ENCODE results near the gene RNF32.

Gene RNF32

GRCh38 chr7:156640257-156640948 is at the start of gene RNF32:
TSS of gene RNF32 (plus strand) at chr7:156640774. CDS start at chr7:156643878, 3,104 bp downstream.
- Histone ChIP-seq H3K4me1 (ENCODE audit: insufficient read depth, low read length) (0 out of 2 replicates have a peak, but pooled peaks cover 4% of the 10 kb centered on the region), H3K9me3 (ENCODE audit: control insufficient read depth, insufficient read depth, low read length) (no peaks in the 10 kb centered on the region), H3K9ac (ENCODE audit: low read depth, low read length) (peak within 1 kb of the TSS; percentile 83), H3K36me3 (ENCODE audit: insufficient read depth, low read length) (no peaks in the 10 kb centered on the region)

GRCh38 chr7:156592155-156592884 is 48.3 kb upstream of the RNF32 start:
- Histone ChIP-seq H3K36me3 (ENCODE audit: insufficient read depth, low read length) (no peaks in the 10 kb centered on the region), H3K9ac (ENCODE audit: low read depth, low read length) (no peak overlapping the region), H3K9me3 (ENCODE audit: control insufficient read depth, insufficient read depth, low read length) (no peaks in the 10 kb centered on the region; the same call in 1 of the 2 replicates)

GRCh38 chr7:156594283-156595080 is 46.1 kb upstream of the RNF32 start:
- H3K4me1 ChIP-seq (ENCODE audit: insufficient read depth, low read length) = no peaks in the 10 kb centered on the region
- no peaks in the 10 kb centered on the region; the same call in 1 of the 2 replicates for H3K9me3 ChIP-seq (ENCODE audit: control insufficient read depth, insufficient read depth, low read length)
- no peaks in the 10 kb centered on the region for H3K36me3 ChIP-seq (ENCODE audit: insufficient read depth, low read length)
- no peak overlapping the region for H3K9ac ChIP-seq (ENCODE audit: low read depth, low read length)

More at GRCh38 chr7:156592155-156592884, 48.3 kb upstream of the RNF32 start:
- no peaks in the 10 kb centered on the region for H3K4me1 ChIP-seq (ENCODE audit: insufficient read depth, low read length)

GRCh38 chr7:156600496-156600895 is 40.1 kb upstream of the RNF32 start:
- no peak overlapping the region for H3K9ac ChIP-seq (ENCODE audit: low read depth, low read length)
- no peaks in the 10 kb centered on the region for H3K9me3 ChIP-seq (ENCODE audit: control insufficient read depth, insufficient read depth, low read length)
- no peaks in the 10 kb centered on the region for H3K36me3 ChIP-seq (ENCODE audit: insufficient read depth, low read length)
- peaks cover 10% of the 10 kb centered on the region for H3K4me1 ChIP-seq (ENCODE audit: insufficient read depth, low read length)

GRCh38 chr7:156602283-156602682 is 38.3 kb upstream of the RNF32 start:
- H3K4me1 ChIP-seq (ENCODE audit: insufficient read depth, low read length) = peaks cover 10% of the 10 kb centered on the region

GRCh38 chr7:156603011-156603410 is 37.6 kb upstream of the RNF32 start:
- H3K4me1 ChIP-seq (ENCODE audit: insufficient read depth, low read length) = peaks cover 10% of the 10 kb centered on the region
- no peaks in the 10 kb centered on the region for H3K9me3 ChIP-seq (ENCODE audit: control insufficient read depth, insufficient read depth, low read length)
- no peak overlapping the region for H3K9ac ChIP-seq (ENCODE audit: low read depth, low read length)
- H3K36me3 ChIP-seq (ENCODE audit: insufficient read depth, low read length) = no peaks in the 10 kb centered on the region

More at GRCh38 chr7:156602283-156602682, 38.3 kb upstream of the RNF32 start:
- Histone ChIP-seq H3K9me3 (ENCODE audit: control insufficient read depth, insufficient read depth, low read length) (no peaks in the 10 kb centered on the region), H3K36me3 (ENCODE audit: insufficient read depth, low read length) (no peaks in the 10 kb centered on the region), H3K9ac (ENCODE audit: low read depth, low read length) (no peak overlapping the region)

- H3K4me1 ChIP-seq (ENCODE audit: insufficient read depth, low read length) = peaks cover 10% of the 10 kb centered on the region
- H3K9me3 ChIP-seq (ENCODE audit: control insufficient read depth, insufficient read depth, low read length) = no peaks in the 10 kb centered on the region
- H3K36me3 ChIP-seq (ENCODE audit: insufficient read depth, low read length) = no peaks in the 10 kb centered on the region
- H3K9ac ChIP-seq (ENCODE audit: low read depth, low read length) = no peak overlapping the region
These were observed 36.9 kb upstream of the RNF32 start for GRCh38 chr7:156603629-156604028.

GRCh38 chr7:156604311-156604710 is 36.3 kb upstream of the RNF32 start:
- H3K36me3 ChIP-seq (ENCODE audit: insufficient read depth, low read length) = no peaks in the 10 kb centered on the region
- H3K9ac ChIP-seq (ENCODE audit: low read depth, low read length) = no peak overlapping the region
- H3K9me3 ChIP-seq (ENCODE audit: control insufficient read depth, insufficient read depth, low read length) = no peaks in the 10 kb centered on the region
- H3K4me1 ChIP-seq (ENCODE audit: insufficient read depth, low read length) = peaks cover 10% of the 10 kb centered on the region

GRCh38 chr7:156604836-156605695 is 35.5 kb upstream of the RNF32 start:
- Histone ChIP-seq H3K36me3 (ENCODE audit: insufficient read depth, low read length) (no peaks in the 10 kb centered on the region), H3K4me1 (ENCODE audit: insufficient read depth, low read length) (peaks cover 10% of the 10 kb centered on the region), H3K9ac (ENCODE audit: low read depth, low read length) (no peak overlapping the region), H3K9me3 (ENCODE audit: control insufficient read depth, insufficient read depth, low read length) (no peaks in the 10 kb centered on the region)

- Histone ChIP-seq H3K4me1 (ENCODE audit: insufficient read depth, low read length) (peaks cover 10% of the 10 kb centered on the region), H3K9me3 (ENCODE audit: control insufficient read depth, insufficient read depth, low read length) (no peaks in the 10 kb centered on the region), H3K9ac (ENCODE audit: low read depth, low read length) (no peak overlapping the region), H3K36me3 (ENCODE audit: insufficient read depth, low read length) (no peaks in the 10 kb centered on the region)
These were observed 34.4 kb upstream of the RNF32 start for GRCh38 chr7:156606135-156606534.

- H3K4me1 ChIP-seq (ENCODE audit: insufficient read depth, low read length) = peaks cover 10% of the 10 kb centered on the region
- H3K9me3 ChIP-seq (ENCODE audit: control insufficient read depth, insufficient read depth, low read length) = no peaks in the 10 kb centered on the region
- no peaks in the 10 kb centered on the region for H3K36me3 ChIP-seq (ENCODE audit: insufficient read depth, low read length)
- H3K9ac ChIP-seq (ENCODE audit: low read depth, low read length) = no peak overlapping the region
These were observed 33.8 kb upstream of the RNF32 start for GRCh38 chr7:156606691-156607331.

- no peaks in the 10 kb centered on the region for H3K9me3 ChIP-seq (ENCODE audit: control insufficient read depth, insufficient read depth, low read length)
- H3K9ac ChIP-seq (ENCODE audit: low read depth, low read length) = no peak overlapping the region
- H3K36me3 ChIP-seq (ENCODE audit: insufficient read depth, low read length) = no peaks in the 10 kb centered on the region
- H3K4me1 ChIP-seq (ENCODE audit: insufficient read depth, low read length) = peaks cover 10% of the 10 kb centered on the region
These were observed 33.0 kb upstream of the RNF32 start for GRCh38 chr7:156607332-156608172.

- no peaks in the 10 kb centered on the region for H3K36me3 ChIP-seq (ENCODE audit: insufficient read depth, low read length)
- H3K9me3 ChIP-seq (ENCODE audit: control insufficient read depth, insufficient read depth, low read length) = no peaks in the 10 kb centered on the region
- H3K4me1 ChIP-seq (ENCODE audit: insufficient read depth, low read length) = peaks cover 10% of the 10 kb centered on the region
- no peak overlapping the region for H3K9ac ChIP-seq (ENCODE audit: low read depth, low read length)
These were observed 32.4 kb upstream of the RNF32 start for GRCh38 chr7:156608173-156608478.
